GM12878 (cell line): Measurements from ENCODE around the gene SHROOM3. TPM values are rescaled to one million over a fixed set of nuclear protein-coding genes. Genes with fewer than 3 reads are reported as not detected.

Experiments
- ATAC-seq: fragments of 200-7000 bp; cut with Tn5 transposase; 3 replicates; pipeline ENCODE4 v1.9.1; 2020; ENCODE audit warnings: mild to moderate bottlenecking, moderate library complexity
- BruUV-seq: library from RNA; stranded (reverse); fragments of 400-500 nt; replicated peaks from 2 replicates; lab custom pipeline; 2021; lab: Mats Ljungman, UMichigan
- CTCF ChIA-PET: fragments of 300-600 bp; sonication (Branson Sonifier 250); formaldehyde crosslinking; extraction: SDS; loops from one replicate; lab custom pipeline; 2021; ENCODE audit warnings: inconsistent platforms; lab: Yijun Ruan, JAX
- POLR2A ChIA-PET: fragments of 350-600 bp; formaldehyde crosslinking; extraction: SDS; loops from one replicate; lab custom pipeline; 2021; ENCODE audit warnings: inconsistent platforms; lab: Charles Lee
- RAD21 ChIA-PET: fragments of 300-600 bp; sonication (Branson Sonifier 250); formaldehyde crosslinking; loops from one replicate; lab custom pipeline; 2023; ENCODE audit warnings: antibody characterized with exemption; ENCODE audit not compliant: unreplicated experiment; lab: Charles Lee
- SMC1A ChIA-PET: fragments of 300-600 bp; sonication (Branson Sonifier 250); formaldehyde crosslinking; loops from one replicate; lab custom pipeline; 2023; ENCODE audit not compliant: unreplicated experiment, uncharacterized antibody; lab: Charles Lee
- DNase-seq: peaks from one replicate; pipeline ENCODE4 v3.0.0-alpha.2; 2011; ENCODE audit warnings: low read depth, low spot score
- FAIRE-seq: peaks from 3 replicates; lab custom pipeline; 2011; peaks lifted over from hg19 to GRCh38; lab: Jason Lieb, UNC
- H2AFZ ChIP-seq: 2 replicates; pipeline ENCODE4 v1.6.0; 2011; ENCODE audit warnings: low read depth, low read length, control low read depth; ENCODE audit not compliant: control insufficient read depth
- H3K27ac ChIP-seq: 2 replicates; pipeline ENCODE4 v1.5.1; 2011; ENCODE audit warnings: control low read depth; ENCODE audit not compliant: control insufficient read depth, insufficient read depth
- H3K27me3 ChIP-seq, 2 experiments: replicated peaks in 1 of 2; 2 replicates each; pipeline versions ENCODE4 v1.6.0 to v1.6.1; 2011; ENCODE audit warnings: low read length in 1 of 2; ENCODE audit not compliant: control insufficient read depth in 2 of 2, insufficient read depth in 2 of 2
- H3K36me3 ChIP-seq, 2 experiments: 2 replicates each; pipeline ENCODE4 v1.5.1; 2011; ENCODE audit warnings: low read length in 1 of 2; ENCODE audit not compliant: control insufficient read depth in 2 of 2, insufficient read depth in 2 of 2
- H3K4me1 ChIP-seq: 2 replicates; pipeline ENCODE4 v1.6.1; 2011; ENCODE audit warnings: mild to moderate bottlenecking, low read length, moderate library complexity, mixed read lengths; ENCODE audit not compliant: control insufficient read depth, insufficient read depth
- H3K4me2 ChIP-seq: 2 replicates; pipeline ENCODE4 v1.6.0; 2011; ENCODE audit warnings: control low read depth; ENCODE audit not compliant: control insufficient read depth, insufficient read depth
- H3K4me3 ChIP-seq: fragments of 200-600 bp; sonication (generic); 2 replicates; pipeline ENCODE4 v1.5.1; 2016
- H3K79me2 ChIP-seq: 2 replicates; pipeline ENCODE4 v1.6.0; 2011; ENCODE audit warnings: low read length; ENCODE audit not compliant: control insufficient read depth, insufficient read depth
- H3K9ac ChIP-seq: 2 replicates; pipeline ENCODE4 v1.8.0; 2011; ENCODE audit warnings: low read length, control low read depth, mixed read lengths; ENCODE audit not compliant: control insufficient read depth, insufficient read depth
- H3K9me3 ChIP-seq: replicated peaks from 3 replicates; pipeline ENCODE4 v1.5.1; 2011; ENCODE audit warnings: mild to moderate bottlenecking, low read length; ENCODE audit not compliant: control insufficient read depth, insufficient read depth
- H4K20me1 ChIP-seq: 2 replicates; pipeline ENCODE4 v1.6.0; 2011; ENCODE audit not compliant: control insufficient read depth, insufficient read depth
- HDAC6 ChIP-seq: fragments of 200-600 bp; sonication (generic); IDR thresholded peaks from one replicate; pipeline ENCODE4 v1.8.0; 2017; ENCODE audit warnings: antibody characterized with exemption; ENCODE audit not compliant: unreplicated experiment
- MYB ChIP-seq: fragments of 150-350 bp; IDR thresholded peaks from 2 replicates; pipeline ENCODE4 v1.6.1; 2014; ENCODE audit warnings: mild to moderate bottlenecking, low read depth, low read length, borderline replicate concordance
- SUPT20H ChIP-seq: IDR thresholded peaks from 2 replicates; pipeline ENCODE4 v1.6.1; 2011; ENCODE audit warnings: low read depth, mild to moderate bottlenecking, low read length, moderate library complexity, borderline replicate concordance; ENCODE audit not compliant: control insufficient read depth
- ZNF622 ChIP-seq: fragments of 450-650 bp; IDR thresholded peaks from 2 replicates; pipeline ENCODE4 v1.6.1; 2017; ENCODE audit warnings: mild to moderate bottlenecking, inconsistent platforms
- WGBS: methylation state at CpG from one replicate; pipeline ENCODE4 v1.1.6; 2016; ENCODE audit warnings: low lambda C conversion rate; ENCODE audit not compliant: insufficient replicate concordance, insufficient coverage; ENCODE audit errors: missing lambda C conversion rate; 5-methylcytosine and 5-hydroxymethylcytosine counted together
- in situ Hi-C: fragments of 300-500 bp; cut with MboI; formaldehyde crosslinking; loops from 9 replicates; pipeline ENCODE4 v1.14.3; 2018; ENCODE audit warnings: mixed read lengths
- intact Hi-C: fragments of 100-400 bp; cut with micrococcal nuclease; formaldehyde crosslinking; loops from one replicate; pipeline ENCODE4 v1.14.2; 2022; ENCODE audit not compliant: unreplicated experiment
- polyA plus RNA-seq, 11 experiments: library from polyadenylated mRNA; depleted of rRNA in 4 of 11; unstranded in 6 of 11; stranded (reverse) in 5 of 11; fragments of >200 nt; fragmentation: Nextera tagmentation in 4 of 11; fragmentation: Illumina TruSeq in 1 of 11; extraction: Ambion mirVana in 4 of 11; extraction: Trizol in 1 of 11; gene quantifications; 1 replicate in 1 of 11; 2 replicates in 10 of 11; pipeline versions ENCODE4 v1.2.1 to v1.2.3, GENCODE V29; 2011 to 2016; ENCODE audit warnings: inconsistent platforms in 2 of 11, missing spikeins in 2 of 11, low read depth in 1 of 11
- total RNA-seq, 4 experiments: library from RNA; depleted of rRNA in 3 of 4; stranded (reverse); fragments of >200 nt in 3 of 4; fragmentation: Illumina TruSeq in 1 of 4; extraction: Trizol in 1 of 4; gene quantifications; 2 replicates each; pipeline versions ENCODE4 v1.2.1 to v1.2.3, GENCODE V29; 2013 to 2021
- TF ChIP-seq, protein P1 (sequence below): IDR thresholded peaks from 2 replicates; pipeline ENCODE4 v1.6.1; 2012; ENCODE audit warnings: low read length, inconsistent platforms
- TF ChIP-seq, protein P2 (sequence below), 3 experiments: IDR thresholded peaks in 2 of 3; conservative IDR thresholded peaks in 1 of 3; 2 replicates each; pipeline ENCODE4 v1.5.1; 2011; ENCODE audit warnings: low read depth in 3 of 3, low read length in 3 of 3, mild to moderate bottlenecking in 3 of 3, control low read depth in 2 of 3, moderate library complexity in 2 of 3, inconsistent platforms in 1 of 3, mixed read lengths in 1 of 3; ENCODE audit not compliant: control insufficient read depth in 2 of 3, insufficient read depth in 1 of 3; ENCODE audit errors: extremely low read depth in 1 of 3
- TF ChIP-seq, protein P3 (sequence below): fragments of 450-650 bp; conservative IDR thresholded peaks from 2 replicates; pipeline ENCODE4 v1.6.1; 2017; ENCODE audit warnings: mild to moderate bottlenecking, moderate library complexity
- TF ChIP-seq, protein P4 (sequence below): fragments of 450-650 bp; IDR thresholded peaks from 2 replicates; pipeline ENCODE4 v1.6.1; 2017; ENCODE audit warnings: mild to moderate bottlenecking, moderate library complexity
- TF ChIP-seq, protein P5 (sequence below): fragments of 150-350 bp; IDR thresholded peaks from 2 replicates; pipeline ENCODE4 v1.6.1; 2014; ENCODE audit warnings: mild to moderate bottlenecking, low read depth, low read length

Gene SHROOM3
- total and polyA plus RNA-seq, 10 of the 15 experiments (the other 5 are each of a cell fraction or from before 2014, with no cell fraction given), result under 0.01 to 0.29 (median 0.08) TPM; not detected in 1

DNA sequence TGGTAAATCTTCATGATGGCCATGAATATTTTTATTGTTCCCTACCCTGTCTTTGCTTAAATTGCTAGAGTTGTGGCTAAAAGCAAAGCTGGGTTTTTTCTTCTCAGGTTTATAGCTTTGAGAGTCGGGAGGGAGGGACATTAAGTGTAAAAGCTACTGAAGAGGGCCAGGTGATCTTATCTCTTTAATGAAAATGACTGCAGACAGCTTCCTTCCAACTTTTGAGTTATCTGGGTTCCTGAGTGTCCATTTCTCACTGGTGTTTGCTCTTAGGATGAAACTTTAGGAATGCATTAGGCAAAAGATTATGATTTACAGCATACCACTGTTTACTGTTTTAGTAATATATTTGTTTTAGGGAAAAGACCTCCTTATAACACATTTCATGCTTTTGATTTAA, 187.7 kb downstream of the SHROOM3 start:
- ATAC-seq, result no peak

More for the DNA sequence above, 187.7 kb downstream of the SHROOM3 start:
- Histone ChIP-seq H3K4me2 (no peak overlapping the region), H3K4me3 (no peak overlapping the region), H3K4me1 (no peaks in the 10 kb centered on the region), H3K36me3 (no peaks in the 10 kb centered on the region), H3K9ac (no peak overlapping the region), H4K20me1 (no peaks in the 10 kb centered on the region), H3K9me3 (no peaks in the 10 kb centered on the region), H3K27ac (no peak overlapping the region), H3K79me2 (no peaks in the 10 kb centered on the region), H2AFZ (no peak overlapping the region), H3K27me3 (peaks cover 1 to 3% of the 10 kb centered on the region in 2 experiments; a peak in 2 of 4 replicates)
- FAIRE-seq, result no peak
- CTCF ChIA-PET, result interaction anchor here (0.5 to 1.2 kb wide), 2 partner anchors 16 to 129 kb away, joined by 3 read pairs; no protein-coding TSS in a partner anchor
- no TSS peak for BruUV-seq
- POLR2A ChIA-PET, result no interaction called here
- TF ChIP-seq, protein P1, sequence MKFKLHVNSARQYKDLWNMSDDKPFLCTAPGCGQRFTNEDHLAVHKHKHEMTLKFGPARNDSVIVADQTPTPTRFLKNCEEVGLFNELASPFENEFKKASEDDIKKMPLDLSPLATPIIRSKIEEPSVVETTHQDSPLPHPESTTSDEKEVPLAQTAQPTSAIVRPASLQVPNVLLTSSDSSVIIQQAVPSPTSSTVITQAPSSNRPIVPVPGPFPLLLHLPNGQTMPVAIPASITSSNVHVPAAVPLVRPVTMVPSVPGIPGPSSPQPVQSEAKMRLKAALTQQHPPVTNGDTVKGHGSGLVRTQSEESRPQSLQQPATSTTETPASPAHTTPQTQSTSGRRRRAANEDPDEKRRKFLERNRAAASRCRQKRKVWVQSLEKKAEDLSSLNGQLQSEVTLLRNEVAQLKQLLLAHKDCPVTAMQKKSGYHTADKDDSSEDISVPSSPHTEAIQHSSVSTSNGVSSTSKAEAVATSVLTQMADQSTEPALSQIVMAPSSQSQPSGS, result no peak
- TF ChIP-seq ZNF622 (no peak), MYB (no peak), SUPT20H (no peak), HDAC6 (no peak)
- TF ChIP-seq, protein P2, sequence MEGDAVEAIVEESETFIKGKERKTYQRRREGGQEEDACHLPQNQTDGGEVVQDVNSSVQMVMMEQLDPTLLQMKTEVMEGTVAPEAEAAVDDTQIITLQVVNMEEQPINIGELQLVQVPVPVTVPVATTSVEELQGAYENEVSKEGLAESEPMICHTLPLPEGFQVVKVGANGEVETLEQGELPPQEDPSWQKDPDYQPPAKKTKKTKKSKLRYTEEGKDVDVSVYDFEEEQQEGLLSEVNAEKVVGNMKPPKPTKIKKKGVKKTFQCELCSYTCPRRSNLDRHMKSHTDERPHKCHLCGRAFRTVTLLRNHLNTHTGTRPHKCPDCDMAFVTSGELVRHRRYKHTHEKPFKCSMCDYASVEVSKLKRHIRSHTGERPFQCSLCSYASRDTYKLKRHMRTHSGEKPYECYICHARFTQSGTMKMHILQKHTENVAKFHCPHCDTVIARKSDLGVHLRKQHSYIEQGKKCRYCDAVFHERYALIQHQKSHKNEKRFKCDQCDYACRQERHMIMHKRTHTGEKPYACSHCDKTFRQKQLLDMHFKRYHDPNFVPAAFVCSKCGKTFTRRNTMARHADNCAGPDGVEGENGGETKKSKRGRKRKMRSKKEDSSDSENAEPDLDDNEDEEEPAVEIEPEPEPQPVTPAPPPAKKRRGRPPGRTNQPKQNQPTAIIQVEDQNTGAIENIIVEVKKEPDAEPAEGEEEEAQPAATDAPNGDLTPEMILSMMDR (IDR thresholded peaks at IDR 0.05 in 2 of 3, conservative IDR thresholded peaks at IDR 0.05 in 1 of 3; ENCODE audit: control insufficient read depth in 2 of 3, extremely low read depth in 1 of 3, insufficient read depth in 1 of 3, low read depth in 3 of 3, low read length in 3 of 3), result no peak
- TF ChIP-seq, protein P3, sequence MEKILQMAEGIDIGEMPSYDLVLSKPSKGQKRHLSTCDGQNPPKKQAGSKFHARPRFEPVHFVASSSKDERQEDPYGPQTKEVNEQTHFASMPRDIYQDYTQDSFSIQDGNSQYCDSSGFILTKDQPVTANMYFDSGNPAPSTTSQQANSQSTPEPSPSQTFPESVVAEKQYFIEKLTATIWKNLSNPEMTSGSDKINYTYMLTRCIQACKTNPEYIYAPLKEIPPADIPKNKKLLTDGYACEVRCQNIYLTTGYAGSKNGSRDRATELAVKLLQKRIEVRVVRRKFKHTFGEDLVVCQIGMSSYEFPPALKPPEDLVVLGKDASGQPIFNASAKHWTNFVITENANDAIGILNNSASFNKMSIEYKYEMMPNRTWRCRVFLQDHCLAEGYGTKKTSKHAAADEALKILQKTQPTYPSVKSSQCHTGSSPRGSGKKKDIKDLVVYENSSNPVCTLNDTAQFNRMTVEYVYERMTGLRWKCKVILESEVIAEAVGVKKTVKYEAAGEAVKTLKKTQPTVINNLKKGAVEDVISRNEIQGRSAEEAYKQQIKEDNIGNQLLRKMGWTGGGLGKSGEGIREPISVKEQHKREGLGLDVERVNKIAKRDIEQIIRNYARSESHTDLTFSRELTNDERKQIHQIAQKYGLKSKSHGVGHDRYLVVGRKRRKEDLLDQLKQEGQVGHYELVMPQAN, result no peak
- TF ChIP-seq, protein P4, sequence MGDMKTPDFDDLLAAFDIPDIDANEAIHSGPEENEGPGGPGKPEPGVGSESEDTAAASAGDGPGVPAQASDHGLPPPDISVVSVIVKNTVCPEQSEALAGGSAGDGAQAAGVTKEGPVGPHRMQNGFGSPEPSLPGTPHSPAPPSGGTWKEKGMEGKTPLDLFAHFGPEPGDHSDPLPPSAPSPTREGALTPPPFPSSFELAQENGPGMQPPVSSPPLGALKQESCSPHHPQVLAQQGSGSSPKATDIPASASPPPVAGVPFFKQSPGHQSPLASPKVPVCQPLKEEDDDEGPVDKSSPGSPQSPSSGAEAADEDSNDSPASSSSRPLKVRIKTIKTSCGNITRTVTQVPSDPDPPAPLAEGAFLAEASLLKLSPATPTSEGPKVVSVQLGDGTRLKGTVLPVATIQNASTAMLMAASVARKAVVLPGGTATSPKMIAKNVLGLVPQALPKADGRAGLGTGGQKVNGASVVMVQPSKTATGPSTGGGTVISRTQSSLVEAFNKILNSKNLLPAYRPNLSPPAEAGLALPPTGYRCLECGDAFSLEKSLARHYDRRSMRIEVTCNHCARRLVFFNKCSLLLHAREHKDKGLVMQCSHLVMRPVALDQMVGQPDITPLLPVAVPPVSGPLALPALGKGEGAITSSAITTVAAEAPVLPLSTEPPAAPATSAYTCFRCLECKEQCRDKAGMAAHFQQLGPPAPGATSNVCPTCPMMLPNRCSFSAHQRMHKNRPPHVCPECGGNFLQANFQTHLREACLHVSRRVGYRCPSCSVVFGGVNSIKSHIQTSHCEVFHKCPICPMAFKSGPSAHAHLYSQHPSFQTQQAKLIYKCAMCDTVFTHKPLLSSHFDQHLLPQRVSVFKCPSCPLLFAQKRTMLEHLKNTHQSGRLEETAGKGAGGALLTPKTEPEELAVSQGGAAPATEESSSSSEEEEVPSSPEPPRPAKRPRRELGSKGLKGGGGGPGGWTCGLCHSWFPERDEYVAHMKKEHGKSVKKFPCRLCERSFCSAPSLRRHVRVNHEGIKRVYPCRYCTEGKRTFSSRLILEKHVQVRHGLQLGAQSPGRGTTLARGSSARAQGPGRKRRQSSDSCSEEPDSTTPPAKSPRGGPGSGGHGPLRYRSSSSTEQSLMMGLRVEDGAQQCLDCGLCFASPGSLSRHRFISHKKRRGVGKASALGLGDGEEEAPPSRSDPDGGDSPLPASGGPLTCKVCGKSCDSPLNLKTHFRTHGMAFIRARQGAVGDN, result no peak
- TF ChIP-seq, protein P5, sequence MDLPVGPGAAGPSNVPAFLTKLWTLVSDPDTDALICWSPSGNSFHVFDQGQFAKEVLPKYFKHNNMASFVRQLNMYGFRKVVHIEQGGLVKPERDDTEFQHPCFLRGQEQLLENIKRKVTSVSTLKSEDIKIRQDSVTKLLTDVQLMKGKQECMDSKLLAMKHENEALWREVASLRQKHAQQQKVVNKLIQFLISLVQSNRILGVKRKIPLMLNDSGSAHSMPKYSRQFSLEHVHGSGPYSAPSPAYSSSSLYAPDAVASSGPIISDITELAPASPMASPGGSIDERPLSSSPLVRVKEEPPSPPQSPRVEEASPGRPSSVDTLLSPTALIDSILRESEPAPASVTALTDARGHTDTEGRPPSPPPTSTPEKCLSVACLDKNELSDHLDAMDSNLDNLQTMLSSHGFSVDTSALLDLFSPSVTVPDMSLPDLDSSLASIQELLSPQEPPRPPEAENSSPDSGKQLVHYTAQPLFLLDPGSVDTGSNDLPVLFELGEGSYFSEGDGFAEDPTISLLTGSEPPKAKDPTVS, result no peak
- DNase-seq, result no peak
- intact Hi-C loops, result no loop called here
- in situ Hi-C loops, result no loop called here
- 0% methylated on average over 1 of the region's 1 CpG for WGBS
- SMC1A ChIA-PET, result no interaction called here
- RAD21 ChIA-PET, result no interaction called here
